Subcutaneous abdominal adipose tissue (tissue), 5 donors: ENCODE measurements around the gene TDG.

Experiments used
- H3K27ac ChIP-seq: one replicate; pipeline ENCODE4 v1.7.0; 2013; ENCODE audit warnings: low read depth, mild to moderate bottlenecking, inconsistent platforms, low read length, moderate library complexity
- H3K27me3 ChIP-seq, 5 donors: one replicate each; pipeline ENCODE4 v1.7.0; 2013; ENCODE audit warnings: low read length in 5 of 5, inconsistent platforms in 1 of 5; ENCODE audit not compliant: control insufficient read depth in 5 of 5, insufficient read depth in 4 of 5
- H3K36me3 ChIP-seq, 5 donors: one replicate each; pipeline ENCODE4 v1.7.0; 2013; ENCODE audit warnings: low read length in 5 of 5; ENCODE audit not compliant: control insufficient read depth in 5 of 5, insufficient read depth in 5 of 5
- H3K4me1 ChIP-seq, 5 donors: one replicate each; pipeline ENCODE4 v1.7.0; 2013; ENCODE audit warnings: low read length in 5 of 5, mild to moderate bottlenecking in 3 of 5, moderate library complexity in 1 of 5; ENCODE audit not compliant: control insufficient read depth in 5 of 5, insufficient read depth in 5 of 5
- H3K4me3 ChIP-seq, 5 donors: one replicate each; pipeline ENCODE4 v1.7.0; 2013; ENCODE audit warnings: low read length in 5 of 5, low read depth in 1 of 5
- H3K9ac ChIP-seq, 5 donors: one replicate each; pipeline ENCODE4 v1.7.0; 2013; ENCODE audit warnings: low read length in 5 of 5, mild to moderate bottlenecking in 4 of 5, moderate library complexity in 3 of 5
- H3K9me3 ChIP-seq, 5 donors: one replicate each; pipeline ENCODE4 v1.7.0; 2013; ENCODE audit warnings: low read length in 5 of 5; ENCODE audit not compliant: control insufficient read depth in 5 of 5
- donor health status: healthy.
- donor health status: healthy.
- donor health status: healthy.
- donor health status: healthy.
- donor health status: healthy.

The TDG gene

DNA sequence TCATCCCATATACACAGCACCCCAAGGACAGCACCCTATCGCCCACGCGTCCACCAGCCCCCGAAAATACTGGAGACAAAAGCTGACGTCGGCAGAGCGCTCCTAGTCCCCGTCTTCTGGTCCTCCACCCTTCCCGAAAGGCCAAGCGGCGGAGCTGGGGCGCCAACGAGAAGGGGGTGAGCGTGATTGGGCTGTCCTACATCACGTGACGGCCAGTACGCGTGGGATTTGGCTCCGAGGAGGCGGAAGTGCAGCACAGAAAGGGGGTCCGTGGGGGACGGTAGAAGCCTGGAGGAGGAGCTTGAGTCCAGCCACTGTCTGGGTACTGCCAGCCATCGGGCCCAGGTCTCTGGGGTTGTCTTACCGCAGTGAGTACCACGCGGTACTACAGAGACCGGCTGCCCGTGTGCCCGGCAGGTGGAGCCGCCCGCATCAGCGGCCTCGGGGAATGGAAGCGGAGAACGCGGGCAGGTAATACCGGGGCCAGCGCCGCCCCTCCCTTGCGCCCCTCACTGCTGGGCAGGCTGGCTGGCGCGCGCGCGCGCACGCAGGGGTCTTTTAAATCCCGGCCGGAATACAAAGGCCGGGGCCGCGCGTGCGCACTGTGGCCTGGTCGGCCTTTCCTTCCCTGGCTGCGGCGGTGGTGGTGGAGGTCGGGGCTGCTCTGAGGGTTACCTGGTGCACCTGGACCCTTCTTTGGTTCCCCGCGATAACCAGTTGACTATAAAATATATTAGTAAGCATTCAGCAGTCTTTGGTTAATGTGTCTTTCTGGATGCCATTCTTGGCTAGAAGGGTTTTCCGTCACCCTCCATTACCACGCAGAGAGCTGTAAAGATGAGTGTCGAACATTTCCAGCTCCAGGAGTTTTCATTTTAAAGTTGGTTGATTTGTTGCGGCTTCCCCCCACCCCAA, at the start of gene TDG:
Gene TDG (plus strand): TSS at position 283 of the 915 bp plus-strand sequence. CDS start 166 bp downstream, at position 449.
- peak within 1 kb of the TSS; percentile 93 for H3K27ac ChIP-seq
- H3K4me1 ChIP-seq = peaks cover 4 to 36% (median 26%) of the 10 kb centered on the region in 5 donors
- no peaks in the 10 kb centered on the region for H3K9me3 ChIP-seq
- peak within 1 kb of the TSS; percentile 92 to 99 (median 95) for H3K9ac ChIP-seq
- H3K27me3 ChIP-seq = no peaks in the 10 kb centered on the region
- H3K36me3 ChIP-seq = peaks cover 0 to 6% (median 0%) of the 10 kb centered on the region in 5 donors
- H3K4me3 ChIP-seq = peak within 1 kb of the TSS; percentile 86 to 100 (median 98)

DNA sequence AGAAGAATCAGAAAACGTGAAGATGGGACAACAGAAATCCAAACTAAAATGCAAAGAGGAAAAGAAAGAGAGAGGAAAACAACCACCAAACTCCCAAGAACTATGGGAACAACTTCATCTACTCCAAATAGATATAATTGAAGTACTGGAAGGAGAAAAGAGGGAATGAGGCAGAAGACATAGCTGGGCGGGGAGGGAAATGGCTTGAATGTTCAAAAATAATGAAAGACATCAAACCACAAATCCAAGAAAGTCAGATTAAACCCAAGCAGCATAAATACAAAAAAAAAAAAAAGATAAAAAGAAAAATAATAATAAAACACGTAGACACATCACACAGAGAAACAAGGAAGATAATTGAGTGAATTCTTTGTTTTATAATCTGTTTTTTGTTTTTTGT, 47.8 kb upstream of the TDG start:
- Histone ChIP-seq H3K36me3 (no peaks in the 10 kb centered on the region), H3K27me3 (no peaks in the 10 kb centered on the region), H3K9me3 (peaks cover 0 to 5% (median 0%) of the 10 kb centered on the region in 5 donors), H3K9ac (no peak overlapping the region), H3K4me3 (no peak overlapping the region), H3K27ac (no peak overlapping the region), H3K4me1 (no peaks in the 10 kb centered on the region)

DNA sequence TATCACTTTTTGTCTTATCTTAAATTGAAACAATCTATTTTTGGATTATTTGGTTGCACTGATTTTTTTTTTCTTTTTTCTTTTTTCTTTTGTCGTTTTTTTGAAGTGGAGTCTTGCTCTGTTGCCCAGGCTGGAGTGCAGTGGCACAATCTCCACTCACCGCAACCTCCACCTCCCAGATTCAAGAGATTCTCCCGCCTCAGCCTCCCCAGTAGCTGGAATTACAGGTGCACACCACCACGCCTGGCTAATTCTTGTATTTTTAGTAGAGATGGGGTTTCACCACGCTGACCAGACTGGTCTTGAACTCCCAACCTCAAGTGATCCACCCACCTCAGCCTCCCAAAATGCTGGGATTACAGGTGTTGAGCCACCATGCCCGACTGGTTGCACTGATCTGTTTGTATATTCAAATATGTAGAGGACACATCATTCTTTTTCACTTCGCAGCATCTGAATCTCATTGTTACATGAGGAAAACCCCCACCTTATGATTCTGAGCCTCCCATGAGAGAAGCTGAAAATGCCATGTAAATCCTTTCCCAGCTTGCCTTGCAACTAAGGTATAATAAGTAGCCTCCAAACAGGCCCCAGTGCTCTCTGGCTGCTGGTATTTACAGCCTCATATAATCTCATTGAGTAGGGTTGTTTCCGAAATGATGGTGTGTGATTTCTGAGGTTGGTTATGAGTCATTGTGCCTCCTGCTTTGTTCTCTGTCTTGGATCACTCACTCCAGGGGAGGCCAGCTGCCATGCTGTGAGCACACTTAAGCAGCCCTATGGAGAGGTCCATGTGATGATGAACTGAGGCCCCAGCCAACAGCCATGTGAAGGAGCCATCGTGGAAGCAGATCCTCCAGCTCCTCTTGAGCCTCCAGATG, 40.7 kb upstream of the TDG start:
- Histone ChIP-seq H3K9me3 (no peaks in the 10 kb centered on the region), H3K36me3 (no peaks in the 10 kb centered on the region), H3K4me3 (no peak overlapping the region), H3K4me1 (peaks cover 4 to 19% (median 16%) of the 10 kb centered on the region in 5 donors), H3K27me3 (no peaks in the 10 kb centered on the region), H3K9ac (no peak overlapping the region), H3K27ac (no peak overlapping the region)

DNA sequence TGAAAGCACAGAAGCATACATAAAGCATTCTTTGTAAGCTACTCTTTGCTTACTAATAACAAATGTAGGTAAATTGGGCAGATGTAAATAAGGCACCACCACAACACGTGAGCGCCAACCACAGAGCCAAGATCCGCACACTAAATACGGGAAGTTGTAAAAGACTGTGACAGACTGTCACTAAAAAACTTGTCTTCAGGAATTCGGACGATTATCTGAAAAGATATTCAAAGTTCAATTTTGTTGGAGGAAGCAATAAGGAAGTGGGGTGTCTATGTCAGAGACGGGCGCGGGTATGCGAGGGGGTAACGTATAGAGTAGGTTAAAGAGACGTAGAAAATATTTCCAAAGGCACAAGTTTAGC, 37.0 kb upstream of the TDG start:
- peak overlapping the region; percentile 81 to 98 (median 89) for H3K9ac ChIP-seq
- H3K4me3 ChIP-seq = peak overlapping the region; percentile 83 to 94 (median 89)
- peaks cover 5 to 13% (median 11%) of the 10 kb centered on the region in 5 donors for H3K36me3 ChIP-seq
- H3K9me3 ChIP-seq = no peaks in the 10 kb centered on the region
- H3K4me1 ChIP-seq = peaks cover 10 to 50% (median 47%) of the 10 kb centered on the region in 5 donors
- H3K27ac ChIP-seq = peak overlapping the region; percentile 95
- no peaks in the 10 kb centered on the region for H3K27me3 ChIP-seq

DNA sequence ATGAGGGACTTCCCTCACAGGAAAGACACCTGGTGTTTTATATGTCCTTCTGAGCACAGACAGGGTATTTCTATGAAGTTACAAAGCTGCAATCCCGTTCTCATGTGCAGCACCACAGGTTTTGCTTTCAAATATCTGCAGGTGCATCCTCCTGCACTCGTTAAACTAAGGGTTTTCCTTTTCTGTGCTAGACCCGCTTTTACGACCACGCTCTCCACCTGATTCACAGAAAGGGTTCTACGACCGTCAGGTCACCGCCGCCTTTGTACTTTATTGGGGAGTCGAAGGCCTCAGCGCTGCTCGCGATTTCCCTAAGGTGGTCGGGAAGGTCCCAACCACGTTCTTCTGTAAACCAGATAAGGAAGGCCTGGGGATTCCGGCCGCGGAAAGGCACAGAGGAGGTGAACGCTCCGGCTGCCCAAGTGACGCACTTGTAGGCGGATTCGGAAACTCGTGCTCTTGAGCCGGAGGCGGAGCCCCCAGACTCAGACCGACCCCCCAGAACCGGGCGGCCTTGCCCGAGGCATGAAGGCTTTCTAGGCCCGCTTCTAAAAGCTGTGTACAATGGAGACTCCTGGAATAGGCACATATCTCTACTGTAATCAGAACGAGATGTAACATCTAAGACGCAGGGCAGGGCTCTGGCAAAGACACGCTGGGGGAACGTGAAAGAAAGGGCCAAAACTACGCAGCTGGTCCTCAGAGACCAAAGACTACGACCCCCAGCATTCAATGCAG, 36.5 kb upstream of the TDG start:
- Histone ChIP-seq H3K27me3 (no peaks in the 10 kb centered on the region), H3K4me1 (peaks cover 10 to 53% (median 49%) of the 10 kb centered on the region in 5 donors), H3K36me3 (peaks cover 9 to 19% (median 16%) of the 10 kb centered on the region in 5 donors), H3K27ac (peak overlapping the region; percentile 95), H3K9me3 (no peaks in the 10 kb centered on the region), H3K4me3 (peak overlapping the region; percentile 83 to 94 (median 89)), H3K9ac (peak overlapping the region; percentile 81 to 98 (median 89))

DNA sequence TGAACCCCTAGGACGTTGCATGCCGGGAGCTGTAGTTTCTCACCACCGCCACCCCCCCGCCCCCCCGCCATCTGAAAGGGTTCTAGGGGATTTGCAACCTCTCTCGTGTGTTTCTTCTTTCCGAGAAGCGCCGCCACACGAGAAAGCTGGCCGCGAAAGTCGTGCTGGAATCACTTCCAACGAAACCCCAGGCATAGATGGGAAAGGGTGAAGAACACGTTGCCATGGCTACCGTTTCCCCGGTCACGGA, 36.0 kb upstream of the TDG start:
- no peaks in the 10 kb centered on the region for H3K27me3 ChIP-seq
- H3K27ac ChIP-seq = peak overlapping the region; percentile 95
- peak overlapping the region; percentile 81 to 98 (median 89) for H3K9ac ChIP-seq
- H3K9me3 ChIP-seq = no peaks in the 10 kb centered on the region
- H3K4me1 ChIP-seq = peaks cover 10 to 57% (median 52%) of the 10 kb centered on the region in 5 donors
- peak overlapping the region; percentile 83 to 94 (median 89) for H3K4me3 ChIP-seq
- H3K36me3 ChIP-seq = peaks cover 12 to 22% (median 18%) of the 10 kb centered on the region in 5 donors

DNA sequence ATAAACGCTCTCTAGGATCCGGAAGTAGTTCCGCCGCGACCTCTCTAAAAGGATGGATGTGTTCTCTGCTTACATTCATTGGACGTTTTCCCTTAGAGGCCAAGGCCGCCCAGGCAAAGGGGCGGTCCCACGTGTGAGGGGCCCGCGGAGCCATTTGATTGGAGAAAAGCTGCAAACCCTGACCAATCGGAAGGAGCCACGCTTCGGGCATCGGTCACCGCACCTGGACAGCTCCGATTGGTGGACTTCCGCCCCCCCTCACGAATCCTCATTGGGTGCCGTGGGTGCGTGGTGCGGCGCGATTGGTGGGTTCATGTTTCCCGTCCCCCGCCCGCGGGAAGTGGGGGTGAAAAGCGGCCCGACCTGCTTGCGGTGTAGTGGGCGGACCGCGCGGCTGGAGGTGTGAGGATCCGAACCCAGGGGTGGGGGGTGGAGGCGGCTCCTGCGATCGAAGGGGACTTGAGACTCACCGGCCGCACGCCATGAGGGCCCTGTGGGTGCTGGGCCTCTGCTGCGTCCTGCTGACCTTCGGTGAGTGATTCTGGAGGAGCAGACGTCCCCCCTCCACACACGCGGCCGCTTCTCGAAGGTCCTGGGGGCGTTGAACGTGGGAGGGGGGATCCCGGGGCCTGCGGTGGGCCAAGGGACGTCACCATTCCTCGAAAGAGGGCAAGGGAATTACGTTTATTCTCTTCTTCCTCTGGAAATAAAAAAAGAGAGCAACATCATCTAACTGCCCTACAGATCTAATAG, 35.5 kb upstream of the TDG start, which contains the start of gene HSP90B1:
Gene HSP90B1 (plus strand): TSS at position 377 of the 753 bp plus-strand sequence. CDS start 106 bp downstream, at position 483.
- no peaks in the 10 kb centered on the region for H3K27me3 ChIP-seq
- peak within 1 kb of the TSS; percentile 81 to 98 (median 89) for H3K9ac ChIP-seq
- H3K9me3 ChIP-seq = no peaks in the 10 kb centered on the region
- peak within 1 kb of the TSS; percentile 84 to 94 (median 89) for H3K4me3 ChIP-seq
- H3K27ac ChIP-seq = peak within 1 kb of the TSS; percentile 95
- H3K4me1 ChIP-seq = peaks cover 10 to 62% (median 57%) of the 10 kb centered on the region in 5 donors
- H3K36me3 ChIP-seq = peaks cover 15 to 25% (median 18%) of the 10 kb centered on the region in 5 donors

DNA sequence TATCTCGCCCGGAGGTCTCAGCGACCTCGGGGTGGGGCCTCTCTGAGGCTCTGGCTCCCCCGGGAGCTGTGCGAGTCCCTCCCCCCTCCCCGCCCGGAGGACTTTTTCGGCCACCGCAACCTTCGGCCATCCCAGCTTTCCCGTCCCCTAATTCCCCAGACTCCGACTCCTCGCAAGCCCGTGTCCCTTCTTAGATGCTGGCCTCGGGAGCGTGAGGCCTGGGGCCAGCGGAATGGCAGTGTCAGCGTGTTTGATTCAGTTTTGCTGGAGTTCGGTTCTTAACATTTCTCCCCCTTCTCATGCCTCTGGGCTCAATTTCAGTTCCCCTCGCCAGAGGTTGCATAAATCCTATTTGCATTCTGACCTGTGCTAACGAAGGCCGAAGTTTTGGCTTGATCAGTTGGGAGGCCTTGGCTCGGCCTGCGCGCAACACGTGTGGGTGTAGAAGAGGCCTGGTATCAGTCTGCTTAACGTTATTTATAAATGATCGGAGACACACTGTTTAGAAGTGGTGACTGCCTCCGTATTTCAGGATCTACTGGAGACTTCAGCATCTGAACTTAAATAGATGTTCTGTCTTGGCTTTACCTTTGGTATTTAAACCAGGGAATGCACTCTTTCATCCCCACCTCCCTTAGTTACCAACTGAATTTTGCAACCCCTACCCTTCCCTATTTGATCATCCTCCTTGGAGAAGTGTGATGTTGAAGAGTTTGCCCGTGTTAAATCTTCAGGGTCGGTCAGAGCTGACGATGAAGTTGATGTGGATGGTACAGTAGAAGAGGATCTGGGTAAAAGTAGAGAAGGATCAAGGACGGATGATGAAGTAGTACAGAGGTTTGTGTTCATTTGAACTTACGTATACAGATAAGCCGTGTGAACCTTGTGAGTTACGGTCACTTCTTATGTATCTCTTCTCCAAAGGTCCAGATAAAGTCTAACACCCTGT, 34.6 kb upstream of the TDG start:
- Histone ChIP-seq H3K36me3 (peaks cover 22 to 34% (median 24%) of the 10 kb centered on the region in 5 donors), H3K4me1 (peaks cover 10 to 69% (median 65%) of the 10 kb centered on the region in 5 donors), H3K4me3 (peak overlapping the region; percentile 84 to 94 (median 88)), H3K9ac (peak overlapping the region; percentile 64 to 91 (median 83)), H3K27me3 (no peaks in the 10 kb centered on the region), H3K9me3 (no peaks in the 10 kb centered on the region), H3K27ac (peak overlapping the region; percentile 95)
